ENCODE results near the gene BABAM1. TPM values are rescaled to one million over a fixed set of nuclear protein-coding genes. Genes with fewer than 3 reads are reported as not detected.

BABAM1 gene
- total RNA-seq, 1 donor from 2014 or later = 83.3 TPM

GRCh38 chr19:17305216-17305516 is 37.9 kb downstream of the BABAM1 start:
- no peaks in the 10 kb centered on the region for H3K27me3 Mint-ChIP-seq (ENCODE audit: low read depth)
- no peak for TF ChIP-seq CTCF (IDR thresholded peaks at IDR 0.05)

DNA sequence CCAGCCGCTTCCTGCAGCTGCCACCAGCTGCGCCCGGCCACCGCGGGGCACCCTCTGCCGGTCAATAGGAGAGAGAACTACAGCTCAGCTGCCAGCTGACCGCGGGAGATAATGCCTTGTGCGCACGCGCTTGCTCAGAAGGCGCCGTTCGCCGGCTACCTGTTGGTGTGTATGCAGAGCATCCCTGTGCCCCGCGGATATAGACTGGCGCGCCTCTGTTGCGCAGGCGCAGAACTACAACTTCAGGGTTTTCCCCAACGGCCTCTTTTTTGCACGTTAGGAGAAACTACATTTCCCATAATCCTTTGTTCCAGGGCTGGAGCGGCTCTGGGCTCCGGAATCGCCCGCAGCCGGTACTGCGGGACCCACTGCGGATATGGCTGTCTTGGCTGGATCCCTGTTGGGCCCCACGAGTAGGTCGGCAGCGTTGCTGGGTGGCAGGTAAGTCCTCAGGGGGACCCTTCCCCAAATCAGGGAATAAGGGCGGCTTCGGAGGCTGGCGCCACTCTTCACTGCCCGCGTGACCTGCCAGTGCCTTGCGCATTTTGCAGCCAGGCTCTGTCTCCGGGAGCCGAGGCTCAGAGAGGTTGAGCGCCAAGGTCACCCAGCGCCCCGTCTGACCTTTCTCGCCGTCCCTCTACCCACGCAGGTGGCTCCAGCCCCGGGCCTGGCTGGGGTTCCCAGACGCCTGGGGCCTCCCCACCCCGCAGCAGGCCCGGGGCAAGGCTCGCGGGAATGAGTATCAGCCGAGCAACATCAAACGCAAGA is 38.5 kb downstream of the BABAM1 start, which contains the start of gene MRPL34:
Gene MRPL34, plus strand, starts transcription at position 356 of the 768 bp plus-strand sequence. Its CDS starts 21 bp downstream, at position 377.
- peak; percentile 87 for TF ChIP-seq CTCF (IDR thresholded peaks at IDR 0.05)
- no peaks in the 10 kb centered on the region for H3K9me3 Mint-ChIP-seq (ENCODE audit: low read depth)

More at GRCh38 chr19:17305216-17305516, 37.9 kb downstream of the BABAM1 start:
- peak overlapping the region; percentile 95 for H3K27ac Mint-ChIP-seq (ENCODE audit: unreplicated experiment)
- H3K36me3 Mint-ChIP-seq (ENCODE audit: low read depth) = no peaks in the 10 kb centered on the region
- H3K4me1 Mint-ChIP-seq (ENCODE audit: low read depth) = peaks cover 40% of the 10 kb centered on the region
- no peaks in the 10 kb centered on the region for H3K9me3 Mint-ChIP-seq (ENCODE audit: low read depth)
- DNase-seq (ENCODE audit: low spot score) = peak; percentile 99
- H3K4me3 Mint-ChIP-seq (ENCODE audit: unreplicated experiment) = peak overlapping the region; percentile 84

DNA sequence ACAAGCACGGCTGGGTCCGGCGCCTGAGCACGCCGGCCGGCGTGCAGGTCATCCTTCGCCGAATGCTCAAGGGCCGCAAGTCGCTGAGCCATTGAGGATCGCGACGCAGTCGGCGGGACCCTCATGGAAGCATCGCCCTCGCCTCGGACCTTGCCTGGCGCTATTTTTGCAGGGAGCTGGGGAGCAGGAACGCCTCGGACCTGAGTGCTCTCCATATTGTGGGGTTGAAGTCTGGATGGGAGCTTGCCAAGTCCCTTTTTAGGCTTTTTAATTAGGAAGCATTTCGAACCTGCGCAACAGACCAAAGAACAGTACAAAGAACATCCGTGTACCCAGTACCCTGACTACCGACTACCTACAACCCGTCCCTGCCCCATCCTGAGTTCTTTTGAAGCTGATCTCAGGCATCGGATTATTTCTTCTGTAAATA is 39.1 kb downstream of the BABAM1 start:
- no peak for DNase-seq (ENCODE audit: low spot score)
- TF ChIP-seq CTCF (IDR thresholded peaks at IDR 0.05) = no peak
- peaks cover 51% of the 10 kb centered on the region for H3K4me1 Mint-ChIP-seq (ENCODE audit: low read depth)
- H3K27ac Mint-ChIP-seq (ENCODE audit: unreplicated experiment) = peak overlapping the region; percentile 95
- H3K27me3 Mint-ChIP-seq (ENCODE audit: low read depth) = no peaks in the 10 kb centered on the region
- H3K9me3 Mint-ChIP-seq (ENCODE audit: low read depth) = no peaks in the 10 kb centered on the region
- peak overlapping the region; percentile 84 for H3K4me3 Mint-ChIP-seq (ENCODE audit: unreplicated experiment)
- no peaks in the 10 kb centered on the region for H3K36me3 Mint-ChIP-seq (ENCODE audit: low read depth)

More for the DNA sequence above, 38.5 kb downstream of the BABAM1 start, which contains the start of gene MRPL34:
- H3K27me3 Mint-ChIP-seq (ENCODE audit: low read depth) = no peaks in the 10 kb centered on the region
- H3K4me3 Mint-ChIP-seq (ENCODE audit: unreplicated experiment) = peak within 1 kb of the TSS; percentile 84
- no peaks in the 10 kb centered on the region for H3K36me3 Mint-ChIP-seq (ENCODE audit: low read depth)
- no peak for DNase-seq (ENCODE audit: low spot score)
- peaks cover 45% of the 10 kb centered on the region for H3K4me1 Mint-ChIP-seq (ENCODE audit: low read depth)
- peak within 1 kb of the TSS; percentile 95 for H3K27ac Mint-ChIP-seq (ENCODE audit: unreplicated experiment)

GRCh38 chr19:17307876-17308377 is 40.7 kb downstream of the BABAM1 start:
- H3K9me3 Mint-ChIP-seq (ENCODE audit: low read depth) = no peaks in the 10 kb centered on the region
- no peak for TF ChIP-seq CTCF (IDR thresholded peaks at IDR 0.05)
- H3K36me3 Mint-ChIP-seq (ENCODE audit: low read depth) = peaks cover 2% of the 10 kb centered on the region
- H3K4me1 Mint-ChIP-seq (ENCODE audit: low read depth) = peaks cover 65% of the 10 kb centered on the region
- peak overlapping the region; percentile 8 for H3K27ac Mint-ChIP-seq (ENCODE audit: unreplicated experiment)
- no peaks in the 10 kb centered on the region for H3K27me3 Mint-ChIP-seq (ENCODE audit: low read depth)
- no peak for DNase-seq (ENCODE audit: low spot score)
- no peak overlapping the region for H3K4me3 Mint-ChIP-seq (ENCODE audit: unreplicated experiment)

GRCh38 chr19:17309198-17309964 is 42.1 kb downstream of the BABAM1 start, which contains the start of gene DDA1:
Gene DDA1, plus strand, starts transcription at chr19:17309563. Its CDS starts 92 bp downstream, at chr19:17309655.
- Mint-ChIP-seq H3K27me3 (ENCODE audit: low read depth) (no peaks in the 10 kb centered on the region), H3K4me3 (ENCODE audit: unreplicated experiment) (peak within 1 kb of the TSS; percentile 85)
- TF ChIP-seq CTCF (IDR thresholded peaks at IDR 0.05) = no peak

More at GRCh38 chr19:17309198-17309964, 42.1 kb downstream of the BABAM1 start, which contains the start of gene DDA1:
- peaks cover 54% of the 10 kb centered on the region for H3K4me1 Mint-ChIP-seq (ENCODE audit: low read depth)
- H3K27ac Mint-ChIP-seq (ENCODE audit: unreplicated experiment) = peak within 1 kb of the TSS; percentile 90
- peak; percentile 99 for DNase-seq (ENCODE audit: low spot score)
- H3K36me3 Mint-ChIP-seq (ENCODE audit: low read depth) = peaks cover 2% of the 10 kb centered on the region
- H3K9me3 Mint-ChIP-seq (ENCODE audit: low read depth) = no peaks in the 10 kb centered on the region

Measured in chondrocyte (in vitro differentiated cells).